HepG2 (cell line): Measurements from ENCODE around the gene DPH7. TPM values are rescaled to one million over a fixed set of nuclear protein-coding genes. Genes with fewer than 3 reads are reported as not detected.

Experiments used
- AGO2 ChIP-seq: fragments of 200-400 bp; formaldehyde crosslinking; optimal IDR thresholded peaks from 2 replicates; pipeline ENCODE3; 2017; ENCODE audit warnings: mild to moderate bottlenecking, low read depth, low read length, moderate library complexity
- ASH2L ChIP-seq: fragments of 300-600, 200-600 bp; sonication (generic); IDR thresholded peaks from 2 replicates; pipeline ENCODE4 v1.7.0; 2017; ENCODE audit warnings: low read depth, mild to moderate bottlenecking, moderate library complexity, mixed read lengths, low read length; ENCODE audit not compliant: insufficient read length
- EHMT2 ChIP-seq: fragments of 200-600 bp; sonication (generic); IDR thresholded peaks from 2 replicates; pipeline ENCODE4 v1.7.0; 2017; ENCODE audit warnings: antibody characterized with exemption, low read depth, low read length, borderline replicate concordance
- GABPA ChIP-seq, 2 experiments: IDR thresholded peaks; 2 replicates each; pipeline ENCODE4 v1.6.1; 2011 to 2016; ENCODE audit warnings: low read depth in 2 of 2, low read length in 1 of 2, missing biosample characterization in 1 of 2, missing genetic modification characterization in 1 of 2
- IRF9 ChIP-seq: sonication (generic); formaldehyde crosslinking; IDR thresholded peaks from 2 replicates; pipeline ENCODE4 v1.8.0; 2022; ENCODE audit warnings: missing genetic modification reagents, mild to moderate bottlenecking, borderline replicate concordance
- JARID2 ChIP-seq: sonication (generic); formaldehyde crosslinking; IDR thresholded peaks from 2 replicates; pipeline ENCODE4 v1.8.1; 2023; ENCODE audit warnings: missing genetic modification reagents, inconsistent platforms; ENCODE audit not compliant: insufficient replicate concordance
- MIER3 ChIP-seq: IDR thresholded peaks from 2 replicates; pipeline ENCODE4 v1.6.1; 2016; ENCODE audit warnings: missing compliant biosample characterization, borderline replicate concordance
- POGK ChIP-seq: sonication (generic); formaldehyde crosslinking; conservative IDR thresholded peaks from 2 replicates; pipeline ENCODE4 v1.8.0; 2022; ENCODE audit warnings: mild to moderate bottlenecking, moderate library complexity, missing genetic modification reagents
- PPARG ChIP-seq: conservative IDR thresholded peaks from 2 replicates; pipeline ENCODE4 v1.6.1; 2016; ENCODE audit warnings: missing biosample characterization, missing genetic modification reagents
- PREB ChIP-seq: sonication (generic); formaldehyde crosslinking; IDR thresholded peaks from 2 replicates; pipeline ENCODE4 v1.4.0; 2020; ENCODE audit warnings: missing genetic modification reagents
- RXRA ChIP-seq: sonication (generic); formaldehyde crosslinking; IDR thresholded peaks from 2 replicates; pipeline ENCODE4 v1.5.1; 2020; ENCODE audit warnings: missing genetic modification reagents
- SPEN ChIP-seq: sonication (generic); formaldehyde crosslinking; IDR thresholded peaks from 2 replicates; pipeline ENCODE4 v1.5.1; 2020; ENCODE audit warnings: low read depth, mild to moderate bottlenecking, missing genetic modification reagents
- TMF1 ChIP-seq: sonication (generic); formaldehyde crosslinking; IDR thresholded peaks from 2 replicates; pipeline ENCODE4 v1.8.1; 2022; ENCODE audit warnings: low read depth, missing genetic modification reagents
- YEATS4 ChIP-seq: sonication (generic); formaldehyde crosslinking; IDR thresholded peaks from 2 replicates; pipeline ENCODE4 v1.4.0; 2020; ENCODE audit warnings: missing genetic modification reagents, borderline replicate concordance
- ZBTB7B ChIP-seq: sonication (generic); formaldehyde crosslinking; IDR thresholded peaks from 2 replicates; pipeline ENCODE4 v1.4.0; 2020; ENCODE audit warnings: missing genetic modification reagents
- ZNF142 ChIP-seq: sonication (generic); formaldehyde crosslinking; IDR thresholded peaks from 2 replicates; pipeline ENCODE4 v1.4.0; 2020; ENCODE audit warnings: missing genetic modification reagents
- ZNF772 ChIP-seq: sonication (generic); formaldehyde crosslinking; IDR thresholded peaks from 2 replicates; pipeline ENCODE4 v1.5.0; 2020; ENCODE audit warnings: mild to moderate bottlenecking, missing genetic modification reagents
- polyA plus RNA-seq, 8 experiments: library from polyadenylated mRNA; depleted of rRNA in 3 of 8; stranded (reverse) in 7 of 8; unstranded in 1 of 8; fragments of >200 nt; fragmentation: Illumina TruSeq in 4 of 8; extraction: Trizol in 4 of 8; gene quantifications; 2 replicates each; pipeline versions ENCODE4 v1.2.1 to v1.2.3, GENCODE V29; 2011 to 2016; ENCODE audit warnings: low read depth in 4 of 8, missing spikeins in 1 of 8, mixed read lengths in 1 of 8; ENCODE audit not compliant: insufficient read depth in 1 of 8
- total RNA-seq, 5 experiments: library from RNA; depleted of rRNA; stranded (reverse); fragments of >200 nt; fragmentation: Illumina TruSeq; extraction: Trizol; gene quantifications; 2 replicates each; pipeline ENCODE4 v1.2.3, GENCODE V29; 2016; ENCODE audit warnings: low read depth in 1 of 5

Gene DPH7
- total and polyA plus RNA-seq, 2 of the 13 experiments (the other 11 are each of a cell fraction or from before 2014, with no cell fraction given), result 27.6 to 31.6 TPM

- peak; percentile 79; the same call in 1 of the 2 replicates for TF ChIP-seq TMF1 (CRISPR knock-in tag)
- TF ChIP-seq ZNF772 (CRISPR knock-in tag), result peak; percentile 63; the same call in 1 of the 2 replicates
- TF ChIP-seq EHMT2, result no peak
- no peak for TF ChIP-seq GABPA (IDR thresholded peaks at IDR 0.05; ENCODE audit: low read depth, low read length)
- TF ChIP-seq GABPA (CRISPR knock-in tag; IDR thresholded peaks at IDR 0.05; ENCODE audit: low read depth), result peak; percentile 88
- TF ChIP-seq ZNF142 (CRISPR knock-in tag), result peak; percentile 53; the same call in 1 of the 2 replicates
- no peak for TF ChIP-seq JARID2 (CRISPR knock-in tag)
- TF ChIP-seq IRF9 (CRISPR knock-in tag), result peak; percentile 57; the same call in 1 of the 2 replicates
- peak; percentile 47 for TF ChIP-seq RXRA
- peak; percentile 62; the same call in 1 of the 2 replicates for TF ChIP-seq YEATS4 (CRISPR knock-in tag)
- TF ChIP-seq POGK, result peak; percentile 47; the same call in 1 of the 2 replicates
- peak; percentile 82 for TF ChIP-seq ASH2L
- peak; percentile 32; the same call in 1 of the 2 replicates for TF ChIP-seq PPARG (CRISPR knock-in tag)
- no peak for TF ChIP-seq PREB (CRISPR knock-in tag)
- 0 out of 2 replicates have a peak, but pooled peaks have one; percentile 43 for TF ChIP-seq ZBTB7B (CRISPR knock-in tag)
- TF ChIP-seq AGO2, result peak; percentile 98
- TF ChIP-seq SPEN (CRISPR knock-in tag), result peak; percentile 43; the same call in 1 of the 2 replicates
- 0 out of 2 replicates have a peak, but pooled peaks have one; percentile 27 for TF ChIP-seq MIER3 (CRISPR knock-in tag)
These were observed 39.7 kb upstream of the DPH7 start, which contains the start of gene EHMT1 (continued) for GRCh38 chr9:137618105-137619067.
